Hematopoietic multipotent progenitor cell treated with erythropoietin and hydrocortisone succinate and interleukin-3 and kit ligand, for 17 days (in vitro differentiated cells): ENCODE data around the gene FBXO10.
"Not testable (repeated sequence)": the region's sequence is repeated elsewhere in the genome, so short reads cannot be mapped to it uniquely, and the experiment has no call there.

Source experiments
- DNase-seq: peaks from one replicate; pipeline ENCODE4 v3.0.0-alpha.2; 2015; ENCODE audit warnings: low spot score

Gene FBXO10

GRCh38 chr9:37551468-37551867, 24.7 kb downstream of the FBXO10 start:
- DNase-seq = no peak

DNA sequence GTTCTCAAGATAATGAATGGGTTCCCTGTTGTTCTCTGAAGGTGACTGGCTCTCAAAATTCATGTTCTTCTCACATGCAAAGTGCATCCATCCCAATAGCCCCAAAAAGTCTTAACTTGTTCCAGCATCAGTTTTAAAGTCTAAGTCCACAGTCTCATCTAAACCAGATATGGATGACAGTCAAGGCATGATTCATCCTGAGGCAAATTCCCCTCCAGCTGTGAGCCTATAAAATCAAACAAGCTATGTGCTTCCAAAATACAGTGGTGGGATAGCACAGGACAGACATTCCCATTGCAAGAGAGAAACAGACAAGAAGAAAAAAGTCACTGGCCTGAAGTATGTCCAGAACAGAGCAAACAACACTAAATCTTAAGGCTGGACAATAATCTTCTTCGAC, 25.4 kb downstream of the FBXO10 start:
- DNase-seq = no peak

- no peak for DNase-seq
Measured at GRCh38 chr9:37549527-37549926, 26.7 kb downstream of the FBXO10 start.

DNA sequence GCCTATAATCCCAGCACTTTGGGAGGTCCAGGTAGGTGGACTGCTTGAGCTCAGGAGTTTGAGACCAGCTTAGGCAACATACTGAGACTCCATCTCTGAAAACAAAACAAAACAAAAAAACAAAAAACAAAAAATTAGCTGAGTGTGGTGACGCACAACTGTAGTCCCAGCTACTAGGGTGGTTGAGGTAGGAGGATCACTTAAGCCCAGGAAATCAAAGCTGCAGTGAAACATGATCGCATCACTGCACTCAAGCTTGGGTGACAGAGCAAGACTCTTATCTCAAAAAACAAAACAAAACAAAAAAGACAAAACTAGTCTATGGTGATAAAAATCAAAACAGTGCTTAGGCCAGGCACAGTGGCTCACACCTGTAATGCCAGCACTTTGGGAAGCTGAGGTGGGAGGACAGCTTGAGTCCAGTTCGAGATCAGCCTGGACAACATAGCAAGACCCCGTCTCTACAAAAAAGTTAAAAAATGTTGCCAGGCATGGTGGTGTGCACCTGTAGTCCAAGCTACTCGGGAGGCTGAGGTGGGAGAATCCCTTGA, 28.8 kb downstream of the FBXO10 start:
- DNase-seq = no peak

DNA sequence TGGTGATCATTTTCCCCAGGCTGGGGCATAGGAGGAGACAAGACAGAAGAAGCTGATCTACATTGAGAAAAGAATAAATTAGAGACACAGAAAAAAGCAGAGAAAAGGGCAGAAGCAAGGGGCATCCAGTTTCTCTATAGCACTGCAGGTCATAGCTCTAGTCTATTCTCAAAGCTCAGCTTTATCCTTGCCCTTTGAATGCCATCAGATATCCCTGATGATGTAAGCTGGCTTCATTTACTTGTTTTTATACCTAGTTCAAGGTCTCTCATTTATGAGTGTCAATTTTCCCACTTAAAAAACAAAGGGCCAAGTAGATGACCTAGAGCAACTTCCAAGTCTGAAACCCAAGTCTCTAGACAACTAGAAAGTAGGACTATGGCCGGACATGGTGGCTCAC, 32.7 kb downstream of the FBXO10 start:
- no peak for DNase-seq

- DNase-seq = no peak
Measured at GRCh38 chr9:37542895-37543294, 33.3 kb downstream of the FBXO10 start.

DNA sequence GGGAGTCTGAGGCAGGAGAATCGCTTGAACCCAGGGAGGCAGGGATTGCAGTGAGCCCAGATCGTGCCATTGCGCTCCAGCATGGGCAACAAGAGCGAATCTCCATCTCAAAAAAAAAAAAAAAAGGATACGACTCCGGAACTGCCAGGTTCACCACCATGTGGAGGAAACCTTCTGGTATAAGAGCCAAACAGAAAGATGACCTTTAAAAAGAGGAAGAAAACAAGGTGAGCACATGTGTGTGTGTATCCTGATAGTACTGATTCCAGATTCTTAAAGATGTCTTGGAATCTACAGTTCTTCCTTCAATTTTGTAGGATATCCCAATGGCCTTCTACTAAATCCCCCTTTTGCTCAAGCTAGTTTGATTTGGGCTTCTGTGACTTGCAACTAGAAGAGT, 33.7 kb downstream of the FBXO10 start:
- DNase-seq = no peak

GRCh38 chr9:37541465-37541864, 34.7 kb downstream of the FBXO10 start:
- DNase-seq = no peak

- no peak for DNase-seq
Measured at GRCh38 chr9:37540634-37541033, 35.5 kb downstream of the FBXO10 start.

DNA sequence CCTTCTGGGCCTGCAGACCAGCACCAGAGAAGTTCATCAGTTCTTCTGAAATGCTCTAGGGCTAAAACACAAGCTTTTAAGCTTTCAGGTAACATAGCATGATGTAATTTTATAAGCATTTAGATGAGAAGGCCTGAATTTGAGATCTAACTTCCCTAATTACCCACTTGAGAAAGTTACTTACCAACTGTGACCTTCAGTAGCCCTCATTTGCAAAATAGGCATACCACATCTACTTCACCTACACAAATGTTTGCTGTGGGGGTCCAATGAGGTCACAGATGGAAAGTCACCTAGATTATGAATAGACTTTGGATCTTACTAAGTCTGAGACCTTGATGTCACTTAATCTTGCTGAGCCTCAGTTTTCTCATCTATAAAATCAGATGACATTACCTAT, 36.5 kb downstream of the FBXO10 start:
- DNase-seq = no peak

- no peak for DNase-seq
Measured at GRCh38 chr9:37538099-37538498, 38.1 kb downstream of the FBXO10 start.

DNA sequence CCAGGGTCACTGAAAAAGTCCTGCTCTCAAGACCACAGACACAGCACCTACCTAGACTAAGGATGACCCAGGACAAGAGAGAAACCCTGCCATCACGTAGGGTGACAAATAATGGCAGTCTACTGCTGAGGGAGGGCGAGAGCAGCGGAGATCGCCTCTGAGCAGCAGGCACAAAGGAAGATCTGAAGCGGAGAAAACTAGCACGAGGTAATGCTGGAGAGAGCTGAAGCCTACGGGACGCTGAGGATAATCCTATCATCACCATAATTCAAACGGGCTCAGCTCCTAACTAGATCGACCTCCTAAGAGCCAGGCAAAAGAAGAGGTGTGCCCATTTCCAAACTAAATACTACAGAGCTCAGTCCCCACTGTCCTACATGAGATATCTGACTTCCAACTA, 41.3 kb downstream of the FBXO10 start:
- no peak for DNase-seq

DNA sequence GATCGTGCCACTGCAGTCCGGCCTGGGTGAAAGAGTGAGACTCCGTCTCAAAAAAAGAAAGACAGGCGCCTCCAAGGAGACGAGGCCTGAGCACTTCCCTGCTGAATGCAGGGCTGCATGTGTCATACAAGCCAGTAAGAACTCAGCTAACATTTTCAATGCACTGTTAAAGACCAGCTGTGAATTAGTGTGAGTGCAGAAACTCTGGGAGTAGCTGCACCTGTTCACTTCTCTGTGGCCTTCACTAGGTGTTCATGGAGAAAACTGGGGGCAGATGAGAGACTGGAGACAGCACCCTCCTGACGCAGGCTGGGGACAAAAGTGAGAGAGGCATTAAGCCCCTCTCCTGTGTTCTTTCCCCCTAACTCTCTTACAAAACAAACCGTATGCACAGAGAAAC, 41.8 kb downstream of the FBXO10 start:
- no peak for DNase-seq

- DNase-seq = no peak
Measured at GRCh38 chr9:37531699-37532098, 44.5 kb downstream of the FBXO10 start.

- DNase-seq = no peak
Measured at GRCh38 chr9:37528652-37529471, 47.3 kb downstream of the FBXO10 start.

DNA sequence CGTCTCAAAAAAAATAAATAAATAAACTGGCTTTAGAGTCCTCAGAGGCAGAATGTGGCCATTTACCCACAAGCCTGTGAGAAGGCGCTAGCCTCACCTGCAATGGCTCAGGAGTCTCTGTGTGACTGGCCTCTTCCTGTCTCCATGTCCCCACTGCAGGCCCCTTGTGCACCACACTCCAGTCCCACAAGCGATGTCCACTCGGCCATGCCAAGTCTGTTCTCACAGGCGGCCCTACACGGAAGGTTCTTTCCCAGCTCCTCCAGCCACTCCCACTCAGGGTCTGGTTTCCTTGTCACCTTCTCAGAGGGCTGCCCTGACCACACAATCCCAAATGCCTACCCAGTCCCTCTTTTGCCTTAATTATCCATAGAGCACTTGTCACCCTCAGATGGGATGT, 52.3 kb downstream of the FBXO10 start:
- no peak for DNase-seq

DNA sequence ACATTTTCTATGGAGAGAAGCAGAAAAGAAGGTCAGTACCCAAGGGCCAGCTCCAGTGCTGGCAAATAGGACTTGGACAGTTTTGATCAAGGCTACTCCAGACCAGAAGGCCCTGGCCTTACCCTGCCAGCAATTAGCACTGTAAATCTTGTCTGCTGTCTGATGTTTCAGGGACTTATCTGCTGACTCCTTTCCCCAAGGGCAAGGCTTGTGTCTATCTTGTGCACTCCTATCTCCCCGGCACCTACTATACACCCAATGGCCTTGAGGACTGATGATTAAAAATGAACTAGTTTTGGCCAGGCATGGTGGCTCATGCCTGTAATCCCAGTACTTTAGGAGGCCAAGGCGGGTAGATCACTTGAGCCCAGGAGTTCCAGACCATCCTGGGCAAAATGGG, 53.2 kb downstream of the FBXO10 start:
- DNase-seq = no peak

DNA sequence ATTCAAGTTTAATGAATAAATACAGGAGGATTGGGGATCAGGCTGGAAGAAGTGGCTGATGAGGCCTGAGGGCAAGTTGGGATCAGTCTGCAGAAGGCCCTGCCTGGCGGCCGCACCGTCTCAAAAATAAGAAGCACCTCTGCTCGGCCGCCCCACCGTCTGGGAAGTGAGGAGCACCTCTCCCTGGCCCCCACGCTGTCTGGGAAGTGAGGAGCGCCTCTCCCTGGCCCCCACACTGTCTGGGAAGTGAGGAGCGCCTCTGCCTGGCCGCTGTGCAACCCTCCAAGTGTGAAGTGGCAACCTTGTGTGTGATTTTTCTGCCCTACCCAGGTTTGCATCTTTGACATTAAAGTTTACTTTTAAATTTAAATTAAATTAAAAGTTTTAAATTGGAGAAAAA, 55.1 kb downstream of the FBXO10 start:
- DNase-seq = no peak

DNA sequence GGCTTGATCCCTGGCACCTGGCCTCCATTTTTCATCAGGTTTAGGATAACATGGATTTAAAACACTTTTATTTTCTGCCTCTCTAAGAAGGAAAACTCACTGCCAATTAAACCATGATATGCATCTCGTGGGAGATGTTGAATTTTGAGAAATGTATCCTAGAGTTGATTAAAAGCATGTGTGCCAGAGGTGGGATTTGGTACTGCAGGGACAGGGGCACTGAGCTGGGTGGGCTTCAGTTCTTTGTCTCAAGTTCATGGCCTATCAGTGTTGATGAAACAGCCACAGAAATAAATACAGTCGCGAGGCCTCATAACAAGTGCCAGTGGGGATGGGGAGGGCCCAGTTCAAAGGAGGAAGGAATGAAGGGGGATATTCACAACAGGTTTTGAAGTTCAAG, 55.5 kb downstream of the FBXO10 start:
- no peak for DNase-seq

DNA sequence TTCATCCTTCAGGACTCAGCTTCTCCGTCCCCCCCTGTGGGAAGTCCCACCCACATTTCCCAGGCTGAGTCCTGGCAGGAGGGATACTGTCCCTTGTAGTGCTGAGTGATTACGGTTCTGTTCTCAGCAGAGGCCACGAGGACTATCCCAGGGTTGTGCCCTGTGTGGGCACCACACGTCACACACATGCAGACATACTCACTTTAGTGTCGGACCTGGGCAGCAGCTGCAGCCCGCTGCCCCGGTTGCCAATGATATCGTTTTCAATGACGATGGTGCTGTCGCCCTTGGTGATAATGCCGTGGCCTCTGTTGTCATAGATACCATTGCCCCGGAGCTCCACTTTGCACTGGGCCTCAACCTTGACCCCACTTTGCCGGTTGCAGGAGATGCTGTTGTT, 58.3 kb downstream of the FBXO10 start:
- DNase-seq = no peak

DNA sequence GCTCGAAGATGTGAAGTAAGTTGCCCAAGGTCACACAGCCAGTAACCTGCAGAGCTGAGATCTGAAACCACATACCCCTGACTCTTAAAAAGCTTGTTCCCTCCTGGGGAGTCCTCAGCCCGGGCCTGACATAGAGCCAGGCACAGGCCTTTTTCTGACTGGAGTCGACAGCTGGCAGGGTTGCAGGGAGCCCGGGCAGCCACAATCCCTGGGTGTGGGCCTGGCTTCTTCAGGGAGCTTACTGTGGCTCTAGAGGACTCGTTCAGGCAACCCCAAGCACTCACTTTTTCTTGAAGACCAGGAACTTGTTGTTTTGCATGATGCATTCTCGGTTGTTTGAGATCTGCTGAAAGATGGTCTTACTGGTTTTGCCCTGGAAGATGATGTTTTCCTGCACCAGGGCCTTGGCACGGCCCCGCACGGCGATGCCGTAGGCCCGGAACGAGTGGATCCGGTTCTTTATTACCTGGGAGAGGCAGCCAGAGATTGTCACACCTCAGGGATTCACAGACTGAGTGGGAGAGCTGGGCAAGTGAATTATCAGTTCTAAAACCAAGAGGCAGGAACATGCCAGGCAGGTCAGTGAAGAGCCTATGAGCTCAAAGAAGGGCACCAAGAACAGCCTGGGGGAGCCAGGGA, 60.4 kb downstream of the FBXO10 start:
- DNase-seq = no peak

GRCh38 chr9:37514999-37515398, 61.2 kb downstream of the FBXO10 start:
- no peak for DNase-seq

DNA sequence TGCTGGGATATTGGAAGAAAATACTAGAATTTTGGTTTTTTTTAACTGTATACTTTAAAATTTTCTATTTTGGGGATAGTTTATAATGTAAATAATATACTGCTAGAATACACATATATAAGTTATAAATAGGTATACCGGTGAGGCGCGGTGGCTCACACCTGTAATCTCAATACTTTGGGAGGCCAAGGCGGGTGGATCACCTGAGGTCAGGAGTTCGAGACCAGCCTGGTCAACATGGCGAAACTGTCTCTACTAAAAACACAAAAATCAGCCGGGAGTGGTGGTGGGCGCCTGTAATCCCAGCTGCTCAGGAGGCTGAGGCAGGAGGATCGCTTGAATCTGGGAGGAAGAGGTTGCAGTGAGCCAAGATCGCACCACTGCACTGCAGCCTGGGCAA, 61.8 kb downstream of the FBXO10 start:
- not testable (repeated sequence) for DNase-seq

DNA sequence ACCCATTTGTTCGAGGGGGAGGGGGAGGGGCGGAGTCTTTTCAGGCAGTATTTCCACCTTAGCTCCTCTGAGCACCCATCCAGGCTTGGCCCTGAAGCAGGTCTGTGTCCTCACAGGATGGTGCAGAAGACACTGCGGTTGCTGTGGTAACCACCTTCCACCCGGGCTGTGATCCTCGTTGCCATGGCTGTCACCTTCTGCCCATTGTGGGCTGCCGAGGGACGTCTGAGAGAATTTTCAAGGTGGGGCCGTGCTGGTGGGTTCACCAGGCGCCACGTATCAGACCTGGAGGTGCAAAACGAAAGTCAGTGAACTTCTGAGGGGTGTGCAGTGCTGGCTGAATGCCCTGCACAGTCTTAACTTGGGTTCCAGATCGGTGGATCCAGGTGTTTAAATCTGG, 63.7 kb downstream of the FBXO10 start:
- no peak for DNase-seq
